ENCODE measurements around the gene AFAP1.

AFAP1 gene

GRCh38 chr4:7928711-7929110, 10.9 kb downstream of the AFAP1 start:
- no peaks in the 10 kb centered on the region for H3K79me2 ChIP-seq (ENCODE audit: insufficient read depth, low read length)
- no peak overlapping the region for H2AFZ ChIP-seq (ENCODE audit: low read length)
- H3K9me3 ChIP-seq (ENCODE audit: insufficient read depth, low read depth, low read length), result no peaks in the 10 kb centered on the region; the same call in 1 of the 2 replicates

GRCh38 chr4:7926822-7927221, 12.8 kb downstream of the AFAP1 start:
- no peaks in the 10 kb centered on the region for H4K20me1 ChIP-seq (ENCODE audit: insufficient read depth, low read length, poor library complexity, severe bottlenecking)
- no peak overlapping the region for H2AFZ ChIP-seq (ENCODE audit: low read length)
- H3K9me2 ChIP-seq (replicated peaks; ENCODE audit: low read depth, low read length), result no peaks in the 10 kb centered on the region
- no peak overlapping the region for H3K9ac ChIP-seq (ENCODE audit: low read depth, low read length, poor library complexity, severe bottlenecking)
- TF ChIP-seq EZH2phosphoT487 (IDR thresholded peaks at IDR 0.05; ENCODE audit: borderline replicate concordance) (no peak), CTCF (conservative IDR thresholded peaks at IDR 0.05; ENCODE audit: low read length) (no peak)
- H3K4me3 ChIP-seq (ENCODE audit: low read length, poor library complexity, severe bottlenecking), result no peak overlapping the region
- no peaks in the 10 kb centered on the region; the same call in 1 of the 2 replicates for H3K9me3 ChIP-seq (ENCODE audit: insufficient read depth, low read depth, low read length)
- H3K4me1 ChIP-seq (ENCODE audit: insufficient read depth, low read length, poor library complexity, severe bottlenecking), result no peaks in the 10 kb centered on the region
- H3F3A ChIP-seq (ENCODE audit: low read depth), result no peaks in the 10 kb centered on the region
- no peaks in the 10 kb centered on the region for H3K79me2 ChIP-seq (ENCODE audit: insufficient read depth, low read length)
- H3K36me3 ChIP-seq (ENCODE audit: insufficient read depth, low read length), result no peaks in the 10 kb centered on the region
- no peaks in the 10 kb centered on the region for H3K27me3 ChIP-seq (ENCODE audit: insufficient read depth, low read length, poor library complexity, severe bottlenecking)
- no peak overlapping the region for H3K4me2 ChIP-seq (ENCODE audit: low read depth, low read length, poor library complexity, severe bottlenecking)

More at GRCh38 chr4:7928711-7929110, 10.9 kb downstream of the AFAP1 start:
- no peaks in the 10 kb centered on the region for H3K36me3 ChIP-seq (ENCODE audit: insufficient read depth, low read length)
- no peaks in the 10 kb centered on the region for H3K27me3 ChIP-seq (ENCODE audit: insufficient read depth, low read length, poor library complexity, severe bottlenecking)
- no peak overlapping the region for H3K9ac ChIP-seq (ENCODE audit: low read depth, low read length, poor library complexity, severe bottlenecking)
- no peak overlapping the region for H3K4me3 ChIP-seq (ENCODE audit: low read length, poor library complexity, severe bottlenecking)
- H3K4me1 ChIP-seq (ENCODE audit: insufficient read depth, low read length, poor library complexity, severe bottlenecking), result no peaks in the 10 kb centered on the region
- no peaks in the 10 kb centered on the region for H3K9me2 ChIP-seq (replicated peaks; ENCODE audit: low read depth, low read length)
- H4K20me1 ChIP-seq (ENCODE audit: insufficient read depth, low read length, poor library complexity, severe bottlenecking), result no peaks in the 10 kb centered on the region
- no peak for TF ChIP-seq EZH2phosphoT487 (IDR thresholded peaks at IDR 0.05; ENCODE audit: borderline replicate concordance)
- TF ChIP-seq CTCF (conservative IDR thresholded peaks at IDR 0.05; ENCODE audit: low read length), result no peak
- no peak overlapping the region for H3K4me2 ChIP-seq (ENCODE audit: low read depth, low read length, poor library complexity, severe bottlenecking)
- H3F3A ChIP-seq (ENCODE audit: low read depth), result no peaks in the 10 kb centered on the region

GRCh38 chr4:7924570-7924969, 15.1 kb downstream of the AFAP1 start:
- H4K20me1 ChIP-seq (ENCODE audit: insufficient read depth, low read length, poor library complexity, severe bottlenecking), result no peaks in the 10 kb centered on the region
- H3K4me3 ChIP-seq (ENCODE audit: low read length, poor library complexity, severe bottlenecking), result no peak overlapping the region
- H3K9me3 ChIP-seq (ENCODE audit: insufficient read depth, low read depth, low read length), result no peaks in the 10 kb centered on the region; the same call in 1 of the 2 replicates
- no peaks in the 10 kb centered on the region for H3K4me1 ChIP-seq (ENCODE audit: insufficient read depth, low read length, poor library complexity, severe bottlenecking)
- no peak overlapping the region for H3K4me2 ChIP-seq (ENCODE audit: low read depth, low read length, poor library complexity, severe bottlenecking)
- no peaks in the 10 kb centered on the region for H3F3A ChIP-seq (ENCODE audit: low read depth)
- no peaks in the 10 kb centered on the region for H3K36me3 ChIP-seq (ENCODE audit: insufficient read depth, low read length)
- TF ChIP-seq CTCF (conservative IDR thresholded peaks at IDR 0.05; ENCODE audit: low read length) (no peak), EZH2phosphoT487 (IDR thresholded peaks at IDR 0.05; ENCODE audit: borderline replicate concordance) (no peak)
- H3K79me2 ChIP-seq (ENCODE audit: insufficient read depth, low read length), result no peaks in the 10 kb centered on the region
- no peak overlapping the region for H3K9ac ChIP-seq (ENCODE audit: low read depth, low read length, poor library complexity, severe bottlenecking)
- no peak overlapping the region for H2AFZ ChIP-seq (ENCODE audit: low read length)
- no peaks in the 10 kb centered on the region for H3K9me2 ChIP-seq (replicated peaks; ENCODE audit: low read depth, low read length)
- H3K27me3 ChIP-seq (ENCODE audit: insufficient read depth, low read length, poor library complexity, severe bottlenecking), result no peaks in the 10 kb centered on the region

Measured in Loucy (cell line).